Sigmoid colon (tissue), 3 donors: ENCODE results near the gene ACOX3.

Source experiments
- CTCF ChIP-seq, 4 experiments: fragments of 450-650 bp in 3 of 4; fragments of 200-600 bp in 1 of 4; IDR thresholded peaks; one replicate each; pipeline ENCODE4 v1.5.1; 2016 to 2019; ENCODE audit warnings: antibody characterized with exemption in 4 of 4, mild to moderate bottlenecking in 3 of 4, moderate library complexity in 2 of 4
- POLR2A ChIP-seq, 2 donors: fragments of 450-650 bp; IDR thresholded peaks; one replicate each; pipeline ENCODE4 v1.6.1; 2016; ENCODE audit warnings: antibody characterized with exemption in 2 of 2, mild to moderate bottlenecking in 2 of 2, moderate library complexity in 2 of 2

GRCh38 chr4:8379771-8380170 is 60.8 kb downstream of the ACOX3 start:
- TF ChIP-seq CTCF (IDR thresholded peaks at IDR 0.05) (no peak), POLR2A (IDR thresholded peaks at IDR 0.05) (no peak)
